ENCODE measurements around the gene RPUSD3. TPM values are rescaled to one million over a fixed set of nuclear protein-coding genes. Genes with fewer than 3 reads are reported as not detected.

Gene RPUSD3
- total RNA-seq, 4 donors from 2014 or later = 37.1 to 69.7 (median 52.2) TPM

- peak; percentile 67 to 87 for DNase-seq (ENCODE audit: low spot score in 2 of 2)
- no peaks in the 10 kb centered on the region for H3K27me3 ChIP-seq
Measured at GRCh38 chr3:9864200-9864927, 20.6 kb upstream of the RPUSD3 start.

GRCh38 chr3:9863058-9863772 lies 19.4 kb upstream of the RPUSD3 start:
- Histone ChIP-seq H3K27me3 (no peaks in the 10 kb centered on the region), H3K4me1 (peaks cover 0 to 40% (median 8%) of the 10 kb centered on the region in 4 donors), H3K27ac (peak overlapping the region; percentile 75 to 89 (median 83)), H3K36me3 (no peaks in the 10 kb centered on the region), H3K4me3 (peak overlapping the region; percentile 17 to 50 (median 36)), H3K9me3 (no peaks in the 10 kb centered on the region)
- DNase-seq (ENCODE audit: low spot score in 2 of 2) = no peak
- 60 to 62% methylated on average over 18 to 21 of the region's 22 CpGs for WGBS, 2 donors
- TF ChIP-seq POLR2A (IDR thresholded peaks at IDR 0.05) (no peak), EP300 (IDR thresholded peaks at IDR 0.05) (no peak), CTCF (IDR thresholded peaks at IDR 0.05) (no peak)

More at GRCh38 chr3:9864200-9864927, 20.6 kb upstream of the RPUSD3 start:
- Histone ChIP-seq H3K27ac (peak overlapping the region; percentile 75 to 89 (median 82)), H3K4me3 (peak overlapping the region in 3 of 4 donors; percentile 11 to 30 (median 15)), H3K9me3 (no peaks in the 10 kb centered on the region), H3K36me3 (no peaks in the 10 kb centered on the region), H3K4me1 (peaks cover 0 to 40% (median 8%) of the 10 kb centered on the region in 4 donors)
- 22 to 23% methylated on average over 15 to 16 of the region's 16 CpGs for WGBS, 2 donors
- TF ChIP-seq CTCF (IDR thresholded peaks at IDR 0.05) (no peak), POLR2A (IDR thresholded peaks at IDR 0.05) (peak in 1 of 2 donors; percentile 47), EP300 (IDR thresholded peaks at IDR 0.05) (peak; percentile 13 to 77)

GRCh38 chr3:9862391-9863057 lies 18.7 kb upstream of the RPUSD3 start:
- Histone ChIP-seq H3K36me3 (no peaks in the 10 kb centered on the region), H3K4me1 (peaks cover 0 to 40% (median 8%) of the 10 kb centered on the region in 4 donors), H3K9me3 (no peaks in the 10 kb centered on the region), H3K27me3 (no peaks in the 10 kb centered on the region), H3K27ac (peak overlapping the region; percentile 75 to 89 (median 83)), H3K4me3 (peak overlapping the region; percentile 17 to 50 (median 36))
- TF ChIP-seq CTCF (IDR thresholded peaks at IDR 0.05) (peak; percentile 13 to 62 (median 46)), EP300 (IDR thresholded peaks at IDR 0.05) (peak in 1 of 2 donors; percentile 20), POLR2A (IDR thresholded peaks at IDR 0.05) (no peak)
- DNase-seq (ENCODE audit: low spot score in 2 of 2) = peak; percentile 20 to 28
- WGBS, 2 donors = 16 to 23% methylated on average over 21 to 45 of the region's 45 CpGs

GRCh38 chr3:9861626-9862130 lies 17.9 kb upstream of the RPUSD3 start:
- Histone ChIP-seq H3K9me3 (no peaks in the 10 kb centered on the region), H3K4me1 (peaks cover 0 to 40% (median 8%) of the 10 kb centered on the region in 4 donors), H3K4me3 (no peak overlapping the region), H3K27me3 (no peaks in the 10 kb centered on the region), H3K36me3 (no peaks in the 10 kb centered on the region), H3K27ac (peak overlapping the region in 3 of 4 donors; percentile 36 to 89 (median 88))
- 75 to 82% methylated on average over 5 of the region's 5 CpGs for WGBS, 2 donors
- TF ChIP-seq POLR2A (IDR thresholded peaks at IDR 0.05) = no peak
- TF ChIP-seq EP300 (IDR thresholded peaks at IDR 0.05) = no peak
- no peak for TF ChIP-seq CTCF (IDR thresholded peaks at IDR 0.05)
- DNase-seq (ENCODE audit: low spot score in 2 of 2) = no peak
